ENCODE results near the gene UCHL5. TPM values are rescaled to one million over a fixed set of nuclear protein-coding genes. Genes with fewer than 3 reads are reported as not detected.

UCHL5 gene
- total and polyA plus RNA-seq, 2 of the 13 experiments (the other 11 are each of a cell fraction or from before 2014, with no cell fraction given) = 18.2 to 44.1 TPM

- Histone ChIP-seq H3K4me2 (ENCODE audit: low read depth, low read length) (no peak overlapping the region), H3K9ac (ENCODE audit: insufficient read depth, low read depth, low read length) (no peak overlapping the region), H3K4me1 (ENCODE audit: insufficient read depth, low read length) (peaks cover 34% of the 10 kb centered on the region), H3K79me2 (ENCODE audit: insufficient read depth, low read length) (peaks cover 31% of the 10 kb centered on the region), H4K20me1 (ENCODE audit: insufficient read depth, low read length) (no peaks in the 10 kb centered on the region), H3K36me3 (replicated peaks in 1 of 2; ENCODE audit: control insufficient read depth in 1 of 2, insufficient read depth in 2 of 2, low read length in 2 of 2) (peaks cover 6 to 27% of the 10 kb centered on the region in 2 experiments; a peak in 4 of 5 replicates), H3K27me3 (ENCODE audit: control insufficient read depth in 1 of 2, insufficient read depth in 2 of 2, low read length in 2 of 2) (no peaks in the 10 kb centered on the region; a peak in 1 of 5 replicates), H2AFZ (ENCODE audit: low read length) (no peak overlapping the region), H3K4me3 (replicated peaks in 1 of 3; ENCODE audit: insufficient read depth in 1 of 3, low read depth in 2 of 3, low read length in 3 of 3) (no peak overlapping the region), H3K9me3 (ENCODE audit: low read length) (no peaks in the 10 kb centered on the region), H3K27ac (ENCODE audit: extremely low read length, insufficient read depth, low read length) (no peak overlapping the region)
- BruUV-seq (replicated peaks) = no TSS peak
- FAIRE-seq = no peak
- peak; percentile 28 for DNase-seq (ENCODE audit: low spot score)
- POLR2A ChIA-PET = interaction anchor here (1.9 kb wide), 1 partner anchor 20 kb away, joined by 9 read pairs; the partner anchor contains the start of gene CDC73
- intact Hi-C loops (cut with micrococcal nuclease; ENCODE audit: unreplicated experiment) = no loop called here
- in situ Hi-C loops (cut with HindIII; ENCODE audit: extremely low pct_ligation_motif_present, low pct_unique_long_range_greater_than_20kb) = no loop called here
- TF ChIP-seq ATF4 (CRISPR knock-in tag; IDR thresholded peaks at IDR 0.05) (peak in 1 of 2 experiments; percentile 82; a peak in 2 of 4 replicates), HDAC6 (IDR thresholded peaks at IDR 0.05; ENCODE audit: low read depth, low read length) (no peak), GATAD2A (CRISPR knock-in tag; IDR thresholded peaks at IDR 0.05) (peak; percentile 56; the same call in 1 of the 2 replicates), CEBPG (CRISPR knock-in tag; IDR thresholded peaks at IDR 0.05) (0 out of 2 replicates have a peak, but pooled peaks have one; percentile 40), ZNF275 (CRISPR knock-in tag; IDR thresholded peaks at IDR 0.05; ENCODE audit: borderline replicate concordance) (no peak), GATA4 (IDR thresholded peaks at IDR 0.05; ENCODE audit: borderline replicate concordance, low read depth) (0 out of 2 replicates have a peak, but pooled peaks have one; percentile 37), POLR2G (IDR thresholded peaks at IDR 0.05; ENCODE audit: low read depth, low read length) (0 out of 2 replicates have a peak, but pooled peaks have one; percentile 29), SAP130 (CRISPR knock-in tag; IDR thresholded peaks at IDR 0.05; ENCODE audit: low read depth) (peak; percentile 19; the same call in 1 of the 2 replicates)
- 62% methylated on average over 5 of the region's 5 CpGs for WGBS (ENCODE audit: low lambda C conversion rate)
- no peak for ATAC-seq
- CTCF ChIA-PET (ENCODE audit: low intra/inter-chr PET ratio, low total read pairs) = no interaction called here
Measured at GRCh38 chr1:193102662-193103061, 43.5 kb upstream of the UCHL5 start.

Data from HepG2 (cell line).